IPS-15b (cell line): Measurements from ENCODE around the gene PKLR.
"Not testable (repeated sequence)": the region's sequence is repeated elsewhere in the genome, so short reads cannot be mapped to it uniquely, and the experiment has no call there.

Experiments
- H3K27me3 ChIP-seq: one replicate; pipeline ENCODE4 v1.6.1; 2013; ENCODE audit warnings: low read length; ENCODE audit not compliant: control insufficient read depth, insufficient read depth
- H3K36me3 ChIP-seq: one replicate; pipeline ENCODE4 v1.6.1; 2013; ENCODE audit warnings: low read length; ENCODE audit not compliant: control insufficient read depth, insufficient read depth
- H3K4me1 ChIP-seq: one replicate; pipeline ENCODE4 v1.6.1; 2013; ENCODE audit warnings: mild to moderate bottlenecking, low read length; ENCODE audit not compliant: control insufficient read depth, insufficient read depth
- H3K4me3 ChIP-seq: one replicate; pipeline ENCODE4 v1.5.1; 2013; ENCODE audit warnings: low read depth, low read length
- H3K9ac ChIP-seq: one replicate; pipeline ENCODE4 v1.6.1; 2013; ENCODE audit warnings: low read depth, mild to moderate bottlenecking, low read length
- H3K9me3 ChIP-seq: one replicate; pipeline ENCODE4 v1.6.1; 2013; ENCODE audit warnings: mild to moderate bottlenecking, low read length; ENCODE audit not compliant: control insufficient read depth, insufficient read depth

The PKLR gene

DNA sequence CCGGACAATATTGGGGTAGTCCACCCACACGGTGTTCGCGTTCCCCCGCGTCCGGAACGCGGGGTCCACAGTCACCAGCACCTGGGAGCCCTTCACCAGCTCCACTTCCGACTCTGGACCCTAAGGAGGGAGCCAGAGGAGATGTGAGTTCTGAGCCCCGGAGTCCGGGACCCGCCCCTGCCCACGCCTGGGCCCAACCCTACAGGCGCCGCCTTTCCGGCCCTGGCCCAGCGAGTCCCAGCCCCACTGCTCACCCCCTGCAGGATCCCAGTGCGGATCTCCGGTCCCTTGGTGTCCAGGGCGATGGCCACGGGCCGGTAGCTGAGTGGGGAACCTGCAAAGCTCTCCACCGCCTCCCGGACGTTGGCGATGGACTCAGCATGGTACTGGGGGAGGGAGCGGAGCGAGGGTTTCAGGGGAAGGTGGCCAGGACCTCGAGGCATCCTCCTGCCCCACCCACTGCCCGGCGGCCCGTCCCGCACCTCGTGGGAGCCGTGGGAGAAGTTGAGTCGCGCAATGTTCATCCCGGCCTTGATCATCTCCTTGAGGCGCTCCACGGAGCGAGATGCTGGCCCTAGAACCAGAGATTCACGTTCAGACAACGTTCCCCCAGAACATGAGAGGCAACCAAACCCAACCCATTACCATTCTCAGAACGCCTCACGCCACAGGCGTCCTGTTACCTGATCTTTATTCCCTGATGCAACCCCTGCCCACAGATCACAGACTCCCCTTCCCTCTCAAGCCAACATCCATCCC, 5.9 kb downstream of the PKLR start:
- H3K36me3 ChIP-seq: no peaks in the 10 kb centered on the region
- H3K9ac ChIP-seq: peak overlapping the region; percentile 8
- peaks cover 8% of the 10 kb centered on the region for H3K4me1 ChIP-seq

DNA sequence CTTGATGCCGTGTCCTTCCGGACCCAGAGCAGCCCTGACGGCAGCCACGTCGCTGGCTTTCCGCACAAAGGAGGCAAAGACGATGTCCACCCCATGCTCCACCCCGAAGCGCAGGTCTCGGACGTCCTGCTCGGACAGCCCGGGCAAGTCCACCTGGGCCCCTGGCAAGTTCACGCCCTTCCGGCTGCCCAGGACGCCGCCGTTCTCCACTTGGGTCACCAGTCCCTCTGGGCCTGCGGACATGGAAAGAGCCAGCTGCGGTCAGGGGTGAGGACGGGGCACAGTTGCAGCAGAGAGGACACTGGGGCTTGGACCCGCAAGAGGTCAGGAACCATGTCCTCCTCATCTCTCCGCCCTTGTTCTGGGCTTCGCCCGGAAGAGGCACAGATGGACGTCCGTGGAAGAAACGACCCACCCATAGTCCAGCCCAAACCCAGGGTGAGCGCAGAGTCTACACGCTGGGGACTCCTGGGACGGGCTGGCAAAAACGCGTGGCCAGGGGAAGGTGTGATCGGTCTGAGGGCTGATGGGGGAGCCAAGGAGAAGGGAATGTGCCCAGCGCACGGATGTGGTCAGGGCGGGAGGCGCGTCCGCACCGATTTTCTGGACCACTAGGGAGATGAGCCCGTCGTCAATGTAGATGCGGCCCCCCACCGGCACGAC, 6.6 kb downstream of the PKLR start:
- no peaks in the 10 kb centered on the region for H3K9me3 ChIP-seq
- H3K4me1 ChIP-seq: peaks cover 8% of the 10 kb centered on the region
- H3K9ac ChIP-seq: peak overlapping the region; percentile 8
- peaks cover 37% of the 10 kb centered on the region for H3K27me3 ChIP-seq
- H3K4me3 ChIP-seq: peak overlapping the region; percentile 89
- H3K36me3 ChIP-seq: no peaks in the 10 kb centered on the region

More for the DNA sequence above, 5.9 kb downstream of the PKLR start:
- H3K4me3 ChIP-seq: peak overlapping the region; percentile 89
- no peaks in the 10 kb centered on the region for H3K9me3 ChIP-seq
- H3K27me3 ChIP-seq: peaks cover 37% of the 10 kb centered on the region

DNA sequence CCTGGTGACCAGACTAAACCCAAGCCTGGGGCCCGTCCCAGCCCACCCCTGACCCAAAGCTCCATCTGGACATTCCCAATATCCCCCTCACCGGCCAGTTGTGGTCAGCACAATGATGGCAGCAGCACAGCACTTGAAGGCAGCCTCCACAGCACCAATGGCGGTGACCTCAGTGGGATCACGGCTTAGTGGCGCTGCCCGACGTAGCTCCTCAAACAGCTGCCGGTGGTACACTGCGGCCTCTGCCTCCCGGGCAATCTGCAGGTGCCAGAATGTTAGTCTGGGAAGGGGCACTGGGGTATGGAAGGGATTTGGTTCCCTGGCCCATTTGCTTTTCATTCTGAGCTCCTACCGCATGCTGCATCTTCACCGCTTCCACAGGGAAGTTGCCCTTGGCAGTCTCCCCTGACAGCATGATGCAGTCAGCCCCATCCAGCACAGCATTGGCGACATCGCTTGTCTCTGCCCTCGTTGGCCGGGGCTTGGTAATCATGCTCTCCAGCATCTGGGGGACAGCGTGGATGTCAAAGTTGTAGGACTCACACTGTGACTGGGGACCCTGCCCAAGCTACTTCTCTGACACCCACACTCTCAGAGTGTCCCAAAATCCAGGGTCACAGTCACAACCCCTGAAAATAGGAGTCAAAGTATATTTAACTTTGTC, 8.0 kb downstream of the PKLR start:
- Histone ChIP-seq H3K36me3 (no peaks in the 10 kb centered on the region), H3K4me3 (no peak overlapping the region), H3K4me1 (peaks cover 8% of the 10 kb centered on the region), H3K9ac (no peak overlapping the region), H3K9me3 (no peaks in the 10 kb centered on the region), H3K27me3 (peaks cover 37% of the 10 kb centered on the region)

DNA sequence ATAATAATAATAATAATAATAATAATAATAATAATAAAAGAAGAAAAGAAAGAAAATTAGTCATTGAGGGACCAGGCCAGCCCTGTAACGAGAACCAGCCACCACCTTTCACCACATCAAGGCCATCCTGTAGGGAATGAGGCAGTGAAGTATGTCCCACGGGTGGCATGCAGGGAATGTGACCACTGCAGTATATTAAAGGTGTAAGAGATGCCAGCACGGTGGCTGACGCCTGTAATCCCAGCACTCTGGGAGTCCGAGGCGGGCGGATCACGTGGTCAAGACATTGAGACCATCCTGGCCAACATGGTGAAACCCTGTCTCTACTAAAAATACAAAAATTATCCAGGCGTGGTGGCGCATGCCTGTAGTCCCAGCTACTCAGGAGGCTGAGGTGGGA, 10.2 kb downstream of the PKLR start:
- not testable (repeated sequence) for H3K9me3 ChIP-seq, H3K9ac ChIP-seq, H3K36me3 ChIP-seq, H3K4me3 ChIP-seq, H3K4me1 ChIP-seq
- peaks cover 30% of the 10 kb centered on the region for H3K27me3 ChIP-seq

DNA sequence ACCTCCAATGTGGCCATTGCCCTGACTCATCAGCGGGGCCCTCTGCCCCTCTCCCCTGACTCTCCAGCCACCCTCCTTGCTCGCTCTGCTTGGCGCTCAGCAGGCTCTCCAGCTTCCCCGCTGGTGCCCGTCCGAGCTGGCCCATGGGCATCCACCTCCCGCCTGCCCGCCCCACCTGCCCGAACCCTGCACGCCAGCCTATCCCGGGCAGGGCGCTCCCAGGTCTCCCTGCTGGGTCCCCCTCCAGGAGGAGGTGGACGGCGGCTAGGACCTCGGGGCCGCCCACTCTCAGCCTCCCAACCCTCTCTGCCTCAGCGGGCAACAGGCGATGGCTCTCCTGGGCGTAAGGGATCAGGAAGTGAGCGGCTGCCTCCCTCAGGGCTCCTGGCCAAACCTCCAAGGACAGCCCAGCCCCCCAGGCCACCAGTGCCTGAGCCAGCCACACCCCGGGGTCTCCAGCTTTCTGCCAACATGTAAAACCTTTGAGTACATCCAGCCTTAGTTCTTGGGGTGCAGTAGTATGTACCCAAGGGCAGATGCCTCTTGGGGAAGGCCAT, 13.2 kb downstream of the PKLR start:
- Histone ChIP-seq H3K4me1 (no peaks in the 10 kb centered on the region), H3K36me3 (no peaks in the 10 kb centered on the region), H3K9me3 (no peaks in the 10 kb centered on the region), H3K4me3 (no peak overlapping the region), H3K9ac (no peak overlapping the region), H3K27me3 (peaks cover 2% of the 10 kb centered on the region)

DNA sequence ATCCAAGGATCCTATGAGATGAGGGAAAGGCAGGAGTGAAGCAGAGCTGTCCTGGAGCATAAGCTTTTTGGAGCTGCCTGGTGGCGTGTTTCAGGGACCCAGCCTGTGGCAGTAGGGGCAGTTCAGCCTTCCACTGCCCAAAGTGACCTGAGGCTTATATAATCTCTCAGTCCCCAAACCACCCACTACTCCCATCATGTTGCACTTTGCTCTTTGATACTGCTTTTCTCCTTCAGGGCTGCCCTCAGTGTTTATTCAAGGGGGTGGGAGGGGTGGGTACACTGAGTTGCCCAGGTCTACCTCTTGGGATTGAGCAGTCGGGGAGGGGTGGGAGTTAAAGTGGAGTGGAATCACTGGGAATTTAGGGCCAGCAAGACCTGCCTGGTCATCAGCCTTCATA, 14.7 kb downstream of the PKLR start:
- Histone ChIP-seq H3K4me1 (no peaks in the 10 kb centered on the region), H3K36me3 (no peaks in the 10 kb centered on the region), H3K4me3 (no peak overlapping the region), H3K27me3 (no peaks in the 10 kb centered on the region), H3K9ac (no peak overlapping the region), H3K9me3 (no peaks in the 10 kb centered on the region)

DNA sequence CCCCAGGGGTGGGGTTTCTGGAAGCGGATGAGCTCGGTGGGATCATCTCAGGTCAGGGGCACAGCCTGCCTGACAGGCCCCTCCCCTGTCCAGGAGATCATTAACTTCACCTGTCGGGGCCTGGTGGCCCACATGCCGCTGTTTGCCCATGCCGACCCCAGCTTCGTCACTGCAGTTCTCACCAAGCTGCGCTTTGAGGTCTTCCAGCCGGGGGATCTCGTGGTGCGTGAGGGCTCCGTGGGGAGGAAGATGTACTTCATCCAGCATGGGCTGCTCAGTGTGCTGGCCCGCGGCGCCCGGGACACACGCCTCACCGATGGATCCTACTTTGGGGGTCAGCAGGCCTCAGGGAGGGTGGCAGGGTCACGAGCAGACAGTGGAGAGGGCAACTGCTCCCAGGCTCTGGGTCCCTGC, 15.6 kb downstream of the PKLR start:
- Histone ChIP-seq H3K4me1 (no peaks in the 10 kb centered on the region), H3K4me3 (no peak overlapping the region), H3K27me3 (no peaks in the 10 kb centered on the region), H3K9me3 (no peaks in the 10 kb centered on the region), H3K36me3 (no peaks in the 10 kb centered on the region), H3K9ac (no peak overlapping the region)

DNA sequence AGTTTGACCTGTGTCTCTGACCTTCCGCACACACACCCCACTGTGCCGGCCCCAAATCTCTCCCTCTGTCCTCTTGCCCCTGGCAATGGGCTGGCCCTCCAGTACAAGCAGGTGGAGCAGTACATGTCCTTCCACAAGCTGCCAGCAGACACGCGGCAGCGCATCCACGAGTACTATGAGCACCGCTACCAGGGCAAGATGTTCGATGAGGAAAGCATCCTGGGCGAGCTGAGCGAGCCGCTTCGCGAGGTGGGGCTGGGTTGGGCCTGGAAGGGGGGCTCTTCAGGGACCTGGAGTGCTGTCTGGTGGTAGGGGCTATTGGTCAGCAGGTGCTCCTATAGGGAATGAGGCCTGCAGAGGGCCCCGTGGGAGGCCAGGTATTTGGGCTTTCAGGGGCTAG, 16.2 kb downstream of the PKLR start:
- no peaks in the 10 kb centered on the region for H3K4me1 ChIP-seq
- H3K9ac ChIP-seq: no peak overlapping the region
- no peaks in the 10 kb centered on the region for H3K27me3 ChIP-seq
- no peaks in the 10 kb centered on the region for H3K9me3 ChIP-seq
- no peak overlapping the region for H3K4me3 ChIP-seq
- no peaks in the 10 kb centered on the region for H3K36me3 ChIP-seq

DNA sequence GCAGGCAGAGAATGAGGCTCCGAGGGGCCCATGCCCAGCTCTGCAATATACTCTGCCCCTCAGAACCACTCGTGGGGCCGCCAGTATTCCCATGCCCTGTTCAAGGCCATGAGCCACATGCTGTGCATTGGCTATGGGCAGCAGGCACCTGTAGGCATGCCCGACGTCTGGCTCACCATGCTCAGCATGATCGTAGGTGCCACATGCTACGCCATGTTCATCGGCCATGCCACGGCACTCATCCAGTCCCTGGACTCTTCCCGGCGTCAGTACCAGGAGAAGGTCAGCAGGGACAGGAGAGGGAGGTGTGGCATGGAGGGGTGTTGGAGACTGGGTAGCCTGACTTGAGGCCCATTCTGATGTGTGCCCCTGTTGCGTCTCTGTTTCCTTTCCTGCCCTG, 16.8 kb downstream of the PKLR start:
- Histone ChIP-seq H3K36me3 (no peaks in the 10 kb centered on the region), H3K9ac (no peak overlapping the region), H3K4me3 (no peak overlapping the region), H3K27me3 (no peaks in the 10 kb centered on the region), H3K9me3 (no peaks in the 10 kb centered on the region), H3K4me1 (no peaks in the 10 kb centered on the region)

DNA sequence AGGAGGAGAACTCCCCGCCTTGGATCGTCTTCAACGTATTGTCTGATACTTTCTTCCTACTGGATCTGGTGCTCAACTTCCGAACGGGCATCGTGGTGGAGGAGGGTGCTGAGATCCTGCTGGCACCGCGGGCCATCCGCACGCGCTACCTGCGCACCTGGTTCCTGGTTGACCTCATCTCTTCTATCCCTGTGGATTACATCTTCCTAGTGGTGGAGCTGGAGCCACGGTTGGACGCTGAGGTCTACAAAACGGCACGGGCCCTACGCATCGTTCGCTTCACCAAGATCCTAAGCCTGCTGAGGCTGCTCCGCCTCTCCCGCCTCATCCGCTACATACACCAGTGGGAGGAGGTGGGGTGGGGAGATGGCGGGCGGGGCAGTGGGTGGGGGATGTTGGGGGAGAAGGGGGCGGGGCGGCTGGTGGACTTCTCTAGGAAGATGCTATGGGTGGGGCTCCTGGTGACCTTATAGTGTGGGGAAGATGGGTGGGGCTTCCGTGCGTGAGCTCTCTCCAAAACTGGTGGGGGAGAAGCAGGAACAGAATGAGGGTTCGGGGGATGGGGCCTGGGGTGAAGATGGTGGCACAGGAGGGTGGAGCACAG, 18.6 kb downstream of the PKLR start:
- no peaks in the 10 kb centered on the region for H3K27me3 ChIP-seq
- no peaks in the 10 kb centered on the region for H3K9me3 ChIP-seq
- H3K4me3 ChIP-seq: no peak overlapping the region
- H3K36me3 ChIP-seq: no peaks in the 10 kb centered on the region
- no peak overlapping the region for H3K9ac ChIP-seq
- H3K4me1 ChIP-seq: peaks cover 8% of the 10 kb centered on the region

DNA sequence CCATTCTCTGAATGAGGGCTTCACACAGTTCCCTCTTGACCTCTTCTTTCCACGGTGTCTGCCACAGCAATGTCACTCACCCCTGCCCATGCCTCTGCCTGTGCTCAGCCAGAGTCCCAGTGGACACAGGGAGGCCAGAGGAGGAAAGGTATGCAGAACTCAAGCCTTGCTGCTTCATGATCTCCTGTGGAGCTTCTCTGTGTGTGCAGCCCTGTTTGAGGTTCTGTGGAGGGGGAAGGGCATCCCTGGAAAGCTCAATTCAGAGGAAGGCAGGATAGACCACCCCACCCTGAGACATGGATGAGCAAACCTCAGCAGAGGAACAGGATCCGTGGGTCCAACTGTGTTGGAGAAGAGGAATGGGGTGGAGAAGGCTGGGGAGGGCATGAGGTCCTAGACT, 22.0 kb downstream of the PKLR start:
- Histone ChIP-seq H3K4me3 (no peak overlapping the region), H3K27me3 (peaks cover 12% of the 10 kb centered on the region), H3K9ac (no peak overlapping the region), H3K36me3 (no peaks in the 10 kb centered on the region), H3K9me3 (no peaks in the 10 kb centered on the region), H3K4me1 (peaks cover 12% of the 10 kb centered on the region)
